ENCODE measurements around the gene ATP6V1D. TPM values are rescaled to one million over a fixed set of nuclear protein-coding genes. Genes with fewer than 3 reads are reported as not detected.

ATP6V1D gene
- 72.1 to 104 TPM (median 79.5 TPM) in 5 replicates for total RNA-seq (2022; extraction: Qiagen RNA extraction; ENCODE audit: low read depth)

DNA sequence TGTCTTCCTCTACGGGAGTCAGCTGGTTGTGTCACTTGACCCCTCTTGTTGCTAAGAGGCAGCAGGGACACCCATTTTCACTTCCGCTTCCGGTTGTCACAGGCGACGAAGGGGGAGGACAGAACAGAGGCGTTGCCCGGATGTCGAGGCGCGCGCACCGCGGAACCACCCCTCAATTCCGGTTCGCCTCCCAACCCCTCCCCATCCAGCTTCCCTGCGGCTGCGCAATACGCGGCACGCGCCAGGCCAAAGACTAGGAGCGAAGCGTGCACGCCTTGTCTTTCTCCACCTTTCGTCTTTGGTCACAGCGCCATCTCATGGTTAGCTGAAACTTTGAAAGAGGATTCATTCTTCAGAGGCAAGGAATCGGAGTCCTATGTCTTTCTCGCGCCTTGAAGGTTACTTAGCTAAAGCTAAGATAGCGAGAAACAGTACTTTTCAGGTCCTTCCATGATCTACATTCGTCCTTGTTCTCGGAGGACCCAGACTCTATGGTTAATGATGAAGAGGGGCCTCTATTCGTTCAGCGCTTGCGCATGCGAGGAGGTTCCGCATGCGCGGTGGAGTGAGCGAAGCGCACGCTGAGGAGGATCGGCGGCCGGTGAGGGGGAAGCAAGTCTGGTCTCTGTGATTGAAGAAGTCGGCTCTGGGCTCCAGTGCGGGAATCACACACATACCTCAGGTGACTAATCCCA lies at the start of gene ATP6V1D, which contains the start of gene EIF2S1:
Gene ATP6V1D (minus strand): TSS at position 30 of the 695 bp plus-strand sequence. CDS start 106 bp downstream, outside the sequence.
Gene EIF2S1 (plus strand): TSS at position 554 of the 695 bp plus-strand sequence. CDS start 4,440 bp downstream, outside the sequence.

Other genes starting within 250 kb of the ATP6V1D start
- 0.12 to 0.13 TPM in 2 of 5 replicates, not detected in the others for gene GARIN2, start 170.4 kb downstream of the ATP6V1D start, total RNA-seq (2022; extraction: Qiagen RNA extraction; ENCODE audit: low read depth)
- 16.5 to 20.6 TPM (median 19.6 TPM) in 5 replicates for gene PALS1, start 118.4 kb downstream of the ATP6V1D start, total RNA-seq (2022; extraction: Qiagen RNA extraction; ENCODE audit: low read depth)
- gene EIF2S1, start 524 bp upstream of the ATP6V1D start, total RNA-seq (2022; extraction: Qiagen RNA extraction; ENCODE audit: low read depth) = 250 to 307 TPM (median 268 TPM) in 5 replicates
- gene PLEK2, start 52.4 kb upstream of the ATP6V1D start, total RNA-seq (2022; extraction: Qiagen RNA extraction; ENCODE audit: low read depth) = 24.3 to 36.3 TPM (median 27.0 TPM) in 5 replicates
- 0.14 to 0.24 TPM (median 0.20 TPM) in 5 replicates for gene TMEM229B, start 128.9 kb upstream of the ATP6V1D start, total RNA-seq (2022; extraction: Qiagen RNA extraction; ENCODE audit: low read depth)
- 3.6 to 4.6 TPM (median 4.5 TPM) in 5 replicates for gene PLEKHH1, start 173.5 kb upstream of the ATP6V1D start, total RNA-seq (2022; extraction: Qiagen RNA extraction; ENCODE audit: low read depth)
- 18.6 to 23.1 TPM (median 21.1 TPM) in 5 replicates for gene PIGH, start 240.5 kb upstream of the ATP6V1D start, total RNA-seq (2022; extraction: Qiagen RNA extraction; ENCODE audit: low read depth)

Data from A549 treated with DMSO at 1 μM for 4 hours (cell line).